HepG2 (cell line): ENCODE measurements around the gene MXD3. TPM values are rescaled to one million over a fixed set of nuclear protein-coding genes. Genes with fewer than 3 reads are reported as not detected.

Experiments
- AKAP8 ChIP-seq: sonication (generic); formaldehyde crosslinking; IDR thresholded peaks from 2 replicates; pipeline ENCODE4 v1.5.1; 2020; ENCODE audit warnings: mild to moderate bottlenecking, missing genetic modification reagents
- ATF3 ChIP-seq: sonication (generic); formaldehyde crosslinking; IDR thresholded peaks from 2 replicates; pipeline ENCODE4 v1.4.0; 2020; ENCODE audit warnings: missing genetic modification reagents
- BRCA1 ChIP-seq: sonication (generic); formaldehyde crosslinking; IDR thresholded peaks from 2 replicates; pipeline ENCODE4 v1.4.0; 2020; ENCODE audit warnings: missing genetic modification reagents
- HCFC1 ChIP-seq: fragments of 150-350 bp; IDR thresholded peaks from 2 replicates; pipeline ENCODE4 v1.6.1; 2014; ENCODE audit warnings: low read depth, low read length
- HMG20A ChIP-seq: IDR thresholded peaks from 2 replicates; pipeline ENCODE4 v1.6.1; 2016; ENCODE audit warnings: borderline replicate concordance
- HNF4G ChIP-seq, 2 experiments: sonication (generic) in 1 of 2; formaldehyde crosslinking in 1 of 2; IDR thresholded peaks; 2 replicates each; pipeline versions ENCODE4 v1.4.0 to v1.6.1; 2011 to 2020; ENCODE audit warnings: borderline replicate concordance in 2 of 2, low read depth in 2 of 2, mild to moderate bottlenecking in 2 of 2, low read length in 1 of 2, missing genetic modification reagents in 1 of 2, moderate library complexity in 1 of 2
- MBD4 ChIP-seq: IDR thresholded peaks from 2 replicates; pipeline ENCODE4 v1.6.1; 2012; ENCODE audit warnings: low read length, inconsistent platforms, borderline replicate concordance
- MYC ChIP-seq: sonication (generic); formaldehyde crosslinking; IDR thresholded peaks from 2 replicates; pipeline ENCODE4 v1.9.0; 2021; ENCODE audit warnings: missing genetic modification reagents, borderline replicate concordance
- TMF1 ChIP-seq: sonication (generic); formaldehyde crosslinking; IDR thresholded peaks from 2 replicates; pipeline ENCODE4 v1.8.1; 2022; ENCODE audit warnings: low read depth, missing genetic modification reagents
- ZBED4 ChIP-seq: sonication (generic); formaldehyde crosslinking; IDR thresholded peaks from 2 replicates; pipeline ENCODE4 v1.4.0; 2020; ENCODE audit warnings: missing genetic modification reagents, borderline replicate concordance
- ZBTB49 ChIP-seq: sonication (generic); formaldehyde crosslinking; IDR thresholded peaks from 2 replicates; pipeline ENCODE4 v1.4.0; 2020; ENCODE audit warnings: missing genetic modification reagents, borderline replicate concordance
- ZBTB7A ChIP-seq: sonication (generic); formaldehyde crosslinking; IDR thresholded peaks from 2 replicates; pipeline ENCODE4 v1.8.0; 2022; ENCODE audit warnings: mild to moderate bottlenecking, missing genetic modification reagents
- ZNF350 ChIP-seq: sonication (generic); formaldehyde crosslinking; IDR thresholded peaks from 2 replicates; pipeline ENCODE4 v1.4.0; 2020; ENCODE audit warnings: mild to moderate bottlenecking, low read depth, missing genetic modification reagents, borderline replicate concordance
- ZNF383 ChIP-seq: sonication (generic); formaldehyde crosslinking; IDR thresholded peaks from 2 replicates; pipeline ENCODE4 v1.4.0; 2020; ENCODE audit warnings: missing genetic modification reagents, mild to moderate bottlenecking, borderline replicate concordance
- ZNF460 ChIP-seq: sonication (generic); formaldehyde crosslinking; IDR thresholded peaks from 2 replicates; pipeline ENCODE4 v1.5.1; 2020; ENCODE audit warnings: missing genetic modification reagents, mild to moderate bottlenecking, borderline replicate concordance
- ZNF547 ChIP-seq: sonication (generic); formaldehyde crosslinking; IDR thresholded peaks from 2 replicates; pipeline ENCODE4 v1.5.1; 2020; ENCODE audit warnings: mild to moderate bottlenecking, missing genetic modification reagents
- ZNF550 ChIP-seq: sonication (generic); formaldehyde crosslinking; IDR thresholded peaks from 2 replicates; pipeline ENCODE4 v1.4.0; 2020; ENCODE audit warnings: mild to moderate bottlenecking, missing genetic modification reagents, borderline replicate concordance
- polyA plus RNA-seq, 8 experiments: library from polyadenylated mRNA; depleted of rRNA in 3 of 8; stranded (reverse) in 7 of 8; unstranded in 1 of 8; fragments of >200 nt; fragmentation: Illumina TruSeq in 4 of 8; extraction: Trizol in 4 of 8; gene quantifications; 2 replicates each; pipeline versions ENCODE4 v1.2.1 to v1.2.3, GENCODE V29; 2011 to 2016; ENCODE audit warnings: low read depth in 4 of 8, missing spikeins in 1 of 8, mixed read lengths in 1 of 8; ENCODE audit not compliant: insufficient read depth in 1 of 8
- total RNA-seq, 5 experiments: library from RNA; depleted of rRNA; stranded (reverse); fragments of >200 nt; fragmentation: Illumina TruSeq; extraction: Trizol; gene quantifications; 2 replicates each; pipeline ENCODE4 v1.2.3, GENCODE V29; 2016; ENCODE audit warnings: low read depth in 1 of 5

The MXD3 gene
- total and polyA plus RNA-seq, 2 of the 13 experiments (the other 11 are each of a cell fraction or from before 2014, with no cell fraction given) = 10.5 to 12.8 TPM

GRCh38 chr5:177303121-177303924, 8.4 kb downstream of the MXD3 start, which contains the start of the genes PRELID1 and RAB24 (continued):
- TF ChIP-seq MYC (CRISPR knock-in tag) = peak; percentile 77
- no peak for TF ChIP-seq HCFC1
- no peak for TF ChIP-seq ZNF460 (CRISPR knock-in tag)
- no peak for TF ChIP-seq ATF3 (CRISPR knock-in tag)
- TF ChIP-seq TMF1 (CRISPR knock-in tag) = peak; percentile 73; the same call in 1 of the 2 replicates
- no peak for TF ChIP-seq HNF4G (IDR thresholded peaks at IDR 0.05; ENCODE audit: borderline replicate concordance, low read depth, low read length)
- no peak for TF ChIP-seq HNF4G (CRISPR knock-in tag; IDR thresholded peaks at IDR 0.05; ENCODE audit: borderline replicate concordance, low read depth)
- peak; percentile 95 for TF ChIP-seq ZBTB7A (CRISPR knock-in tag)
- TF ChIP-seq ZNF383 (CRISPR knock-in tag) = no peak
- 0 out of 2 replicates have a peak, but pooled peaks have one; percentile 23 for TF ChIP-seq ZNF350 (CRISPR knock-in tag)
- TF ChIP-seq ZNF550 = no peak
- TF ChIP-seq BRCA1 (CRISPR knock-in tag) = 0 out of 2 replicates have a peak, but pooled peaks have one; percentile 16
- no peak for TF ChIP-seq MBD4
- TF ChIP-seq ZBED4 (CRISPR knock-in tag) = no peak; the same call in 1 of the 2 replicates
- TF ChIP-seq AKAP8 = 0 out of 2 replicates have a peak, but pooled peaks have one; percentile 32
- TF ChIP-seq ZBTB49 (CRISPR knock-in tag) = no peak
- TF ChIP-seq HMG20A (CRISPR knock-in tag) = no peak
- TF ChIP-seq ZNF547 (CRISPR knock-in tag) = peak; percentile 91
